Transverse colon (tissue), 4 donors: ENCODE results near the gene NACA2. TPM values are rescaled to one million over a fixed set of nuclear protein-coding genes. Genes with fewer than 3 reads are reported as not detected.

ENCODE experiments used
- DNase-seq: peaks from one replicate; pipeline ENCODE4 v3.0.0-alpha.2; 2019
- H3K27ac ChIP-seq, 4 donors: fragments of 200-600 bp; sonication (generic); 2 replicates each; pipeline ENCODE4 v1.5.1; 2016 to 2018; ENCODE audit warnings: inconsistent platforms in 4 of 4
- H3K27me3 ChIP-seq: fragments of 200-600 bp; sonication (generic); 2 replicates; pipeline ENCODE4 v1.5.1; 2017; ENCODE audit warnings: inconsistent platforms
- H3K36me3 ChIP-seq, 4 donors: fragments of 200-600 bp; sonication (generic); 2 replicates each; pipeline ENCODE4 v1.5.1; 2017 to 2019; ENCODE audit warnings: inconsistent platforms in 4 of 4
- H3K4me1 ChIP-seq, 4 donors: fragments of 200-600 bp; sonication (generic); 2 replicates each; pipeline ENCODE4 v1.5.1; 2017 to 2020; ENCODE audit warnings: inconsistent platforms in 4 of 4
- H3K4me3 ChIP-seq, 4 donors: fragments of 200-600 bp; sonication (generic); 1 replicate in 1 of 4; 2 replicates in 3 of 4; pipeline versions ENCODE4 v1.5.1 to v1.6.1; 2017 to 2019; ENCODE audit warnings: inconsistent platforms in 4 of 4
- H3K9me3 ChIP-seq, 2 donors: fragments of 200-600 bp; sonication (generic); 2 replicates each; pipeline ENCODE4 v1.5.1; 2017 to 2019; ENCODE audit warnings: inconsistent platforms in 2 of 2
- CTCF ChIP-seq, 5 experiments: fragments of 200-600 bp in 3 of 5; fragments of 450-650 bp in 2 of 5; sonication (generic) in 3 of 5; IDR thresholded peaks; 1 replicate in 2 of 5; 2 replicates in 3 of 5; pipeline ENCODE4 v1.5.1; 2016 to 2017; ENCODE audit warnings: antibody characterized with exemption in 5 of 5, inconsistent platforms in 3 of 5, mild to moderate bottlenecking in 2 of 5, moderate library complexity in 1 of 5
- EP300 ChIP-seq: sonication (generic); formaldehyde crosslinking; IDR thresholded peaks from one replicate; pipeline ENCODE4 v1.6.1; 2017; ENCODE audit warnings: antibody characterized with exemption, low read depth
- POLR2A ChIP-seq: fragments of 450-650 bp; IDR thresholded peaks from one replicate; pipeline ENCODE4 v1.6.1; 2016; ENCODE audit warnings: antibody characterized with exemption, mild to moderate bottlenecking, moderate library complexity
- POLR2AphosphoS5 ChIP-seq, 3 donors: sonication (generic); formaldehyde crosslinking; IDR thresholded peaks; one replicate each; pipeline ENCODE4 v1.6.1; 2016; ENCODE audit warnings: antibody characterized with exemption in 3 of 3
- WGBS, 2 donors: methylation state at CpG; one replicate each; pipeline ENCODE4 v1.1.5; 2018; ENCODE audit warnings: low coverage in 1 of 2; 5-methylcytosine and 5-hydroxymethylcytosine counted together
- in situ Hi-C, 4 donors: fragments of 200-750 bp; cut with MboI; loops; one replicate each; pipeline versions ENCODE4 v1.15.0 to v1.15.1; 2017; ENCODE audit warnings: low sequenced_read_pairs in 3 of 4, low pct_ligation_motif_present in 1 of 4, low pct_unique_long_range_greater_than_20kb in 1 of 4
- intact Hi-C: fragments of 100-400 bp; cut with DNase I; formaldehyde crosslinking; loops from one replicate; pipeline ENCODE4 v1.15.1; 2023; ENCODE audit warnings: low total_unique reads
- total RNA-seq, 4 donors: library from RNA; depleted of rRNA; stranded (reverse); fragments of >200 nt; gene quantifications; one replicate each; pipeline ENCODE4 v1.1.0, GENCODE V29; 2016

The NACA2 gene
- total RNA-seq, 4 donors from 2014 or later: not detected

GRCh38 chr17:61584266-61584665 is 6.8 kb downstream of the NACA2 start:
- H3K36me3 ChIP-seq: no peaks in the 10 kb centered on the region
- intact Hi-C loops: no loop called here
- in situ Hi-C loops: no loop called here
- DNase-seq: no peak
- no peak overlapping the region for H3K4me3 ChIP-seq
- no peak overlapping the region for H3K27ac ChIP-seq
- WGBS, 2 donors: 71 to 73% methylated on average over 2 of the region's 2 CpGs
- H3K9me3 ChIP-seq: no peaks in the 10 kb centered on the region
- TF ChIP-seq EP300 (no peak), POLR2AphosphoS5 (IDR thresholded peaks at IDR 0.05) (no peak), POLR2A (no peak)
- H3K4me1 ChIP-seq: no peaks in the 10 kb centered on the region
- H3K27me3 ChIP-seq: peaks cover 30% of the 10 kb centered on the region

GRCh38 chr17:61583660-61584264 is 7.3 kb downstream of the NACA2 start:
- in situ Hi-C loops: no loop called here
- intact Hi-C loops: no loop called here
- no peak for TF ChIP-seq POLR2A
- no peak for TF ChIP-seq EP300
- TF ChIP-seq CTCF (IDR thresholded peaks at IDR 0.05): no peak
- TF ChIP-seq POLR2AphosphoS5 (IDR thresholded peaks at IDR 0.05): no peak
- WGBS, 2 donors: 83 to 84% methylated on average over 4 of the region's 4 CpGs
- DNase-seq: no peak
- H3K27me3 ChIP-seq: peaks cover 35% of the 10 kb centered on the region
- no peaks in the 10 kb centered on the region for H3K9me3 ChIP-seq
- H3K27ac ChIP-seq: no peak overlapping the region
- H3K36me3 ChIP-seq: no peaks in the 10 kb centered on the region
- no peaks in the 10 kb centered on the region for H3K4me1 ChIP-seq
- H3K4me3 ChIP-seq: no peak overlapping the region

GRCh38 chr17:61583242-61583641 is 7.8 kb downstream of the NACA2 start:
- intact Hi-C loops (no loop called here), in situ Hi-C loops (no loop called here)
- Histone ChIP-seq H3K27ac (no peak overlapping the region), H3K9me3 (no peaks in the 10 kb centered on the region), H3K4me1 (no peaks in the 10 kb centered on the region), H3K4me3 (no peak overlapping the region), H3K27me3 (peaks cover 39% of the 10 kb centered on the region), H3K36me3 (no peaks in the 10 kb centered on the region)
- 55 to 56% methylated on average over 3 of the region's 3 CpGs for WGBS, 2 donors
- TF ChIP-seq POLR2AphosphoS5 (IDR thresholded peaks at IDR 0.05) (no peak), POLR2A (no peak), CTCF (IDR thresholded peaks at IDR 0.05) (no peak), EP300 (no peak)
- no peak for DNase-seq

GRCh38 chr17:61582593-61582992 is 8.4 kb downstream of the NACA2 start:
- DNase-seq: no peak
- H3K4me1 ChIP-seq: no peaks in the 10 kb centered on the region
- no peak overlapping the region for H3K27ac ChIP-seq
- in situ Hi-C loops: no loop called here
- intact Hi-C loops: no loop called here
- TF ChIP-seq CTCF (IDR thresholded peaks at IDR 0.05) (no peak), EP300 (no peak), POLR2A (no peak), POLR2AphosphoS5 (IDR thresholded peaks at IDR 0.05) (no peak)
- H3K9me3 ChIP-seq: no peaks in the 10 kb centered on the region
- no peak overlapping the region for H3K4me3 ChIP-seq
- peaks cover 40% of the 10 kb centered on the region for H3K27me3 ChIP-seq
- H3K36me3 ChIP-seq: no peaks in the 10 kb centered on the region
